Adrenal gland (tissue), 12 donors: Measurements from ENCODE around the gene CACNA1F. TPM values are rescaled to one million over a fixed set of nuclear protein-coding genes. Genes with fewer than 3 reads are reported as not detected.
A peak's percentile ranks its signal among the peaks of the same experiment; 100 is the strongest.

ENCODE experiments used
- DNase-seq, 7 donors: peaks; one replicate each; pipeline ENCODE4 v3.0.0-alpha.2; 2019 to 2020
- H3K27ac ChIP-seq, 5 donors: fragments of 200-600 bp; sonication (generic) in 4 of 5; 1 replicate in 3 of 5; 2 replicates in 2 of 5; pipeline versions ENCODE4 v1.5.1 to v1.8.0; 2016 to 2020; ENCODE audit warnings: mild to moderate bottlenecking in 1 of 5
- H3K27me3 ChIP-seq: fragments of 200-600 bp; 2 replicates; pipeline ENCODE4 v1.8.0; 2021
- H3K36me3 ChIP-seq, 2 donors: fragments of 200-600 bp; replicated peaks in 1 of 2; 1 replicate in 1 of 2; 2 replicates in 1 of 2; pipeline versions ENCODE4 v1.5.1 to v1.8.0; 2018 to 2022
- H3K4me1 ChIP-seq, 2 donors: fragments of 200-600 bp; replicated peaks in 1 of 2; 1 replicate in 1 of 2; 2 replicates in 1 of 2; pipeline versions ENCODE4 v1.5.1 to v1.8.0; 2018 to 2021
- H3K4me3 ChIP-seq, 4 donors: fragments of 200-600 bp; sonication (generic) in 3 of 4; one replicate each; pipeline ENCODE4 v1.5.1; 2016 to 2018
- H3K9me3 ChIP-seq, 3 donors: fragments of 200-600 bp; sonication (generic) in 1 of 3; replicated peaks in 1 of 3; 1 replicate in 2 of 3; 2 replicates in 1 of 3; pipeline versions ENCODE4 v1.5.1 to v1.8.0; 2016 to 2021
- CTCF ChIP-seq, 6 experiments: fragments of 450-650 bp in 4 of 6; fragments of 200-600 bp in 2 of 6; sonication (generic) in 1 of 6; IDR thresholded peaks; 1 replicate in 5 of 6; 2 replicates in 1 of 6; pipeline versions ENCODE4 v1.5.1 to v1.8.0; 2016 to 2021; ENCODE audit warnings: antibody characterized with exemption in 6 of 6, mild to moderate bottlenecking in 2 of 6, moderate library complexity in 1 of 6
- POLR2A ChIP-seq, 2 donors: fragments of 450-650 bp; IDR thresholded peaks; one replicate each; pipeline ENCODE4 v1.6.1; 2017; ENCODE audit warnings: antibody characterized with exemption in 2 of 2, mild to moderate bottlenecking in 2 of 2, moderate library complexity in 1 of 2
- WGBS, 4 donors: extraction: QIAGEN DNeasy Blood & Tissue Kit in 2 of 4; methylation state at CpG; one replicate each; pipeline versions ENCODE4 v1.1.5 to v1.1.7; 2013 to 2017; 5-methylcytosine and 5-hydroxymethylcytosine counted together
- intact Hi-C, 2 donors: fragments of 100-400 bp; cut with DNase I; formaldehyde crosslinking; loops; one replicate each; pipeline versions ENCODE4 v1.14.1 to v1.15.0; 2022 to 2023
- polyA plus RNA-seq, 3 donors: library from polyadenylated mRNA; stranded (reverse); fragments of 200-250 nt in 2 of 3; fragments of 350-450 nt in 1 of 3; fragmentation: Illumina TruSeq in 1 of 3; extraction: RNeasy Lipid Tissue Mini Kit (QIAGEN cat#74804) in 1 of 3; gene quantifications; one replicate each; pipeline ENCODE4 v1.2.3, GENCODE V29; 2013 to 2014
- total RNA-seq, 9 donors: library from RNA; depleted of rRNA in 4 of 9; stranded (reverse); fragments of >200 nt in 4 of 9; fragments of 120-200 nt in 1 of 9; fragmentation: NEBNext Ultra II Directional in 1 of 9; extraction: Animal tissue kit (Norgen Biotek cat#: 25700) in 1 of 9; gene quantifications; one replicate each; pipeline versions ENCODE4 v1.1.0 to v1.2.4, GENCODE V29; 2013 to 2023
- donor health status: healthy with polysubstance abuse.
- donor health status: Bipolar disorder and iron deficiency.
- donor health status: DM: yes; HTN: yes; CAD: no.
- donor health status: DM: no; HTN: no; CAD: no.
- donor health status: DM: no; HTN: no; CAD: no.
- donor health status: DM: yes; HTN: yes; CAD: no.

CACNA1F gene
- total and polyA plus RNA-seq, 12 donors, result 0.13 to 0.24 (median 0.17) TPM; not detected in 7

GRCh38 chrX:49233887-49234555 is 881 bp upstream of the CACNA1F start:
- no peak for TF ChIP-seq POLR2A (IDR thresholded peaks at IDR 0.05)
- TF ChIP-seq CTCF (IDR thresholded peaks at IDR 0.05), result no peak
- 47 to 87% (median 64%) methylated on average over 9 to 56 of the region's 56 CpGs for WGBS, 4 donors
- Histone ChIP-seq H3K9me3 (no peaks in the 10 kb centered on the region), H3K4me3 (no peak overlapping the region), H3K27me3 (peaks cover 6% of the 10 kb centered on the region), H3K27ac (no peak overlapping the region), H3K36me3 (no peaks in the 10 kb centered on the region), H3K4me1 (no peaks in the 10 kb centered on the region)
- intact Hi-C loops, result no loop called here
- DNase-seq, result no peak

- Histone ChIP-seq H3K27ac (no peak overlapping the region), H3K36me3 (no peaks in the 10 kb centered on the region), H3K4me3 (no peak overlapping the region), H3K4me1 (no peaks in the 10 kb centered on the region), H3K9me3 (no peaks in the 10 kb centered on the region), H3K27me3 (peaks cover 3% of the 10 kb centered on the region)
- intact Hi-C loops, result no loop called here
- no peak for DNase-seq
- 68 to 92% (median 86%) methylated on average over 2 of the region's 2 CpGs for WGBS, 4 donors
- TF ChIP-seq CTCF (IDR thresholded peaks at IDR 0.05) (no peak), POLR2A (IDR thresholded peaks at IDR 0.05) (no peak)
These were observed 615 bp downstream of the CACNA1F start for GRCh38 chrX:49232525-49232924.

GRCh38 chrX:49231333-49232000 is 1.7 kb downstream of the CACNA1F start:
- 80 to 91% (median 89%) methylated on average over 7 to 10 of the region's 10 CpGs for WGBS, 4 donors
- TF ChIP-seq POLR2A (IDR thresholded peaks at IDR 0.05) (no peak), CTCF (IDR thresholded peaks at IDR 0.05) (no peak)
- H3K36me3 ChIP-seq, result no peaks in the 10 kb centered on the region
- intact Hi-C loops, result no loop called here
- H3K4me3 ChIP-seq, result no peak overlapping the region
- no peak overlapping the region for H3K27ac ChIP-seq
- no peaks in the 10 kb centered on the region for H3K4me1 ChIP-seq
- no peak for DNase-seq
- peaks cover 3% of the 10 kb centered on the region for H3K27me3 ChIP-seq
- no peaks in the 10 kb centered on the region for H3K9me3 ChIP-seq

GRCh38 chrX:49230500-49231232 is 2.5 kb downstream of the CACNA1F start:
- Histone ChIP-seq H3K27ac (peak overlapping the region in 1 of 5 donors; percentile 11), H3K36me3 (no peaks in the 10 kb centered on the region), H3K4me1 (no peaks in the 10 kb centered on the region), H3K4me3 (peak overlapping the region in 1 of 4 donors; percentile 33), H3K9me3 (no peaks in the 10 kb centered on the region), H3K27me3 (peaks cover 3% of the 10 kb centered on the region)
- peak in 6 of 7 donors; percentile 30 to 58 (median 38) for DNase-seq
- intact Hi-C loops, result no loop called here
- TF ChIP-seq CTCF (IDR thresholded peaks at IDR 0.05), result no peak
- no peak for TF ChIP-seq POLR2A (IDR thresholded peaks at IDR 0.05)
- 4 to 65% (median 34%) methylated on average over 4 to 44 of the region's 44 CpGs for WGBS, 4 donors
